CD8-positive, alpha-beta memory T cell (primary cell): Measurements from ENCODE around the gene AQP2. TPM values are rescaled to one million over a fixed set of nuclear protein-coding genes. Genes with fewer than 3 reads are reported as not detected.

Experiments
- CTCF ChIA-PET: fragments of 350-600 bp; sonication (Branson Sonifier 250); formaldehyde crosslinking; loops from one replicate; lab custom pipeline; 2021; ENCODE audit warnings: antibody characterized with exemption; lab: Charles Lee
- POLR2A ChIA-PET: fragments of 350-600 bp; sonication (Branson Sonifier 250); formaldehyde crosslinking; loops from one replicate; lab custom pipeline; 2021; ENCODE audit warnings: antibody characterized with exemption; lab: Charles Lee
- DNase-seq, 5 donors: peaks; one replicate each; pipeline versions ENCODE4 v3.0.0 to v3.0.0-alpha.2; 2020 to 2022; ENCODE audit warnings: mixed read lengths in 1 of 5
- H3K27ac ChIP-seq: one replicate; pipeline ENCODE4 v1.7.0; 2013; ENCODE audit warnings: low read depth, mild to moderate bottlenecking, low read length, moderate library complexity
- H3K27me3 ChIP-seq: 2 replicates; pipeline ENCODE4 v1.7.0; 2013; ENCODE audit warnings: low read length, mild to moderate bottlenecking; ENCODE audit not compliant: insufficient read depth, poor library complexity, severe bottlenecking
- H3K36me3 ChIP-seq: 2 replicates; pipeline ENCODE4 v1.7.0; 2013; ENCODE audit warnings: mild to moderate bottlenecking, low read length, moderate library complexity; ENCODE audit not compliant: insufficient read depth
- H3K4me1 ChIP-seq: 2 replicates; pipeline ENCODE4 v1.7.0; 2013; ENCODE audit warnings: mild to moderate bottlenecking, low read length, moderate library complexity; ENCODE audit not compliant: insufficient read depth
- H3K4me3 ChIP-seq: 2 replicates; pipeline ENCODE4 v1.7.0; 2013; ENCODE audit warnings: mild to moderate bottlenecking, low read length
- H3K9me3 ChIP-seq: 2 replicates; pipeline ENCODE4 v1.7.0; 2013; ENCODE audit warnings: mild to moderate bottlenecking, low read length
- H3K27ac Mint-ChIP-seq, 8 donors: one replicate each; pipeline ENCODE4 v1.8.0; 2020 to 2021; ENCODE audit warnings: mixed read lengths in 8 of 8, mild to moderate bottlenecking in 6 of 8, inconsistent platforms in 3 of 8, moderate library complexity in 3 of 8
- H3K27me3 Mint-ChIP-seq, 2 donors: one replicate each; pipeline ENCODE4 v1.8.0; 2020 to 2021; ENCODE audit warnings: mixed read lengths in 2 of 2, mild to moderate bottlenecking in 1 of 2, moderate library complexity in 1 of 2
- H3K36me3 Mint-ChIP-seq, 3 donors: one replicate each; pipeline ENCODE4 v1.8.0; 2020 to 2021; ENCODE audit warnings: mixed read lengths in 3 of 3, inconsistent platforms in 1 of 3, mild to moderate bottlenecking in 1 of 3
- H3K4me1 Mint-ChIP-seq, 3 donors: one replicate each; pipeline ENCODE4 v1.8.0; 2020 to 2021; ENCODE audit warnings: mixed read lengths in 3 of 3, inconsistent platforms in 1 of 3, mild to moderate bottlenecking in 1 of 3
- H3K4me3 Mint-ChIP-seq, 7 donors: one replicate each; pipeline ENCODE4 v1.8.0; 2020 to 2021; ENCODE audit warnings: mixed read lengths in 7 of 7, mild to moderate bottlenecking in 6 of 7, moderate library complexity in 4 of 7, inconsistent platforms in 2 of 7
- H3K9me3 Mint-ChIP-seq, 5 donors: one replicate each; pipeline ENCODE4 v1.8.0; 2020 to 2022; ENCODE audit warnings: mixed read lengths in 5 of 5, mild to moderate bottlenecking in 3 of 5, moderate library complexity in 2 of 5, inconsistent platforms in 1 of 5
- polyA plus RNA-seq: library from polyadenylated mRNA; unstranded; fragments of 300-500 nt; fragmentation: Illumina TruSeq; gene quantifications from one replicate; pipeline ENCODE4 v1.2.3, GENCODE V29; 2021
- total RNA-seq, 2 experiments: library from RNA; stranded (reverse); gene quantifications; one replicate each; pipeline ENCODE4 v1.2.3, GENCODE V29; 2021

AQP2 gene
- total and polyA plus RNA-seq, 3 experiments from 2014 or later, result not detected

- Mint-ChIP-seq H3K4me1 (peaks cover 0 to 11% (median 4%) of the 10 kb centered on the region in 3 donors), H3K27me3 (peaks cover 25 to 40% of the 10 kb centered on the region in 2 donors), H3K9me3 (no peaks in the 10 kb centered on the region), H3K36me3 (no peaks in the 10 kb centered on the region), H3K4me3 (peak overlapping the region; percentile 21 to 87 (median 77)), H3K27ac (no peak overlapping the region)
- H3K4me1 ChIP-seq, result peaks cover 5% of the 10 kb centered on the region
- peaks cover 25% of the 10 kb centered on the region for H3K27me3 ChIP-seq
- ChIA-PET CTCF (interaction anchor here (0.7 to 5.6 kb wide), 47 partner anchors 9 to 294 kb away, joined by 3 to 62 read pairs (median 4); partner anchors contain the start of genes GPD1 and TMBIM6), POLR2A (interaction anchor here (0.6 kb wide), 1 partner anchor 226 kb away, joined by 4 read pairs; the partner anchor contains the start of gene TMBIM6)
- peak; percentile 84 to 92 (median 88) for DNase-seq
- no peaks in the 10 kb centered on the region for H3K9me3 ChIP-seq
- peak overlapping the region; percentile 68 for H3K4me3 ChIP-seq
- no peak overlapping the region for H3K27ac ChIP-seq
- H3K36me3 ChIP-seq, result no peaks in the 10 kb centered on the region
These were observed 16.7 kb downstream of the AQP2 start for GRCh38 chr12:49967042-49967776.

GRCh38 chr12:49967777-49968250 lies 17.3 kb downstream of the AQP2 start:
- Mint-ChIP-seq H3K27ac (no peak overlapping the region), H3K4me1 (peaks cover 0 to 11% (median 4%) of the 10 kb centered on the region in 3 donors), H3K36me3 (no peaks in the 10 kb centered on the region), H3K4me3 (peak overlapping the region in 6 of 7 donors; percentile 21 to 79 (median 76)), H3K9me3 (no peaks in the 10 kb centered on the region), H3K27me3 (peaks cover 21 to 34% of the 10 kb centered on the region in 2 donors)
- peaks cover 5% of the 10 kb centered on the region for H3K4me1 ChIP-seq
- no peaks in the 10 kb centered on the region for H3K9me3 ChIP-seq
- CTCF ChIA-PET, result interaction anchor here (0.8 to 5.6 kb wide), 39 partner anchors 8 to 294 kb away, joined by 3 to 62 read pairs (median 5); partner anchors contain the start of gene GPD1
- peak overlapping the region; percentile 1 for H3K4me3 ChIP-seq
- peaks cover 25% of the 10 kb centered on the region for H3K27me3 ChIP-seq
- DNase-seq, result no peak
- H3K36me3 ChIP-seq, result no peaks in the 10 kb centered on the region
- H3K27ac ChIP-seq, result no peak overlapping the region
- POLR2A ChIA-PET, result interaction anchor here (0.6 kb wide), 1 partner anchor 226 kb away, joined by 4 read pairs; the partner anchor contains the start of gene TMBIM6

GRCh38 chr12:49968471-49968870 lies 17.9 kb downstream of the AQP2 start:
- Mint-ChIP-seq H3K4me1 (peaks cover 0 to 11% (median 4%) of the 10 kb centered on the region in 3 donors), H3K27me3 (peaks cover 14 to 28% of the 10 kb centered on the region in 2 donors), H3K36me3 (no peaks in the 10 kb centered on the region), H3K4me3 (peak overlapping the region in 2 of 7 donors; percentile 20 to 23), H3K9me3 (no peaks in the 10 kb centered on the region), H3K27ac (no peak overlapping the region)
- ChIA-PET POLR2A (no interaction called here), CTCF (interaction anchor here (0.8 to 5.6 kb wide), 14 partner anchors 7 to 101 kb away, joined by 3 to 62 read pairs (median 14); no protein-coding TSS in a partner anchor)
- no peaks in the 10 kb centered on the region for H3K9me3 ChIP-seq
- no peak overlapping the region for H3K27ac ChIP-seq
- no peak overlapping the region for H3K4me3 ChIP-seq
- peaks cover 25% of the 10 kb centered on the region for H3K27me3 ChIP-seq
- H3K36me3 ChIP-seq, result no peaks in the 10 kb centered on the region
- peaks cover 5% of the 10 kb centered on the region for H3K4me1 ChIP-seq
- no peak for DNase-seq

- POLR2A ChIA-PET, result no interaction called here
- no peak overlapping the region for H3K27ac Mint-ChIP-seq
- no peaks in the 10 kb centered on the region for H3K9me3 Mint-ChIP-seq
- no peak for DNase-seq
- H3K36me3 ChIP-seq, result no peaks in the 10 kb centered on the region
- CTCF ChIA-PET, result interaction anchor here (3.4 to 5.6 kb wide), 4 partner anchors 13 to 100 kb away, joined by 26 to 62 read pairs (median 50); no protein-coding TSS in a partner anchor
- no peaks in the 10 kb centered on the region for H3K36me3 Mint-ChIP-seq
- peaks cover 5% of the 10 kb centered on the region for H3K4me1 ChIP-seq
- H3K9me3 ChIP-seq, result no peaks in the 10 kb centered on the region
- H3K27ac ChIP-seq, result no peak overlapping the region
- peaks cover 0 to 11% (median 4%) of the 10 kb centered on the region in 3 donors for H3K4me1 Mint-ChIP-seq
- H3K4me3 Mint-ChIP-seq, result no peak overlapping the region
- no peak overlapping the region for H3K4me3 ChIP-seq
- peaks cover 22% of the 10 kb centered on the region for H3K27me3 ChIP-seq
- H3K27me3 Mint-ChIP-seq, result peaks cover 13 to 22% of the 10 kb centered on the region in 2 donors
These were observed 18.5 kb downstream of the AQP2 start for GRCh38 chr12:49969027-49969426.

- no peak for DNase-seq
- Mint-ChIP-seq H3K9me3 (no peaks in the 10 kb centered on the region), H3K27me3 (peaks cover 11 to 14% of the 10 kb centered on the region in 2 donors), H3K27ac (no peak overlapping the region), H3K4me1 (peaks cover 0 to 11% (median 4%) of the 10 kb centered on the region in 3 donors), H3K36me3 (no peaks in the 10 kb centered on the region), H3K4me3 (no peak overlapping the region)
- CTCF ChIA-PET, result interaction anchor here (3.4 to 5.6 kb wide), 3 partner anchors 86 to 99 kb away, joined by 26 to 59 read pairs (median 41); no protein-coding TSS in a partner anchor
- no peak overlapping the region for H3K4me3 ChIP-seq
- no peaks in the 10 kb centered on the region for H3K9me3 ChIP-seq
- peaks cover 5% of the 10 kb centered on the region for H3K4me1 ChIP-seq
- H3K27me3 ChIP-seq, result peaks cover 13% of the 10 kb centered on the region
- POLR2A ChIA-PET, result no interaction called here
- H3K36me3 ChIP-seq, result no peaks in the 10 kb centered on the region
- H3K27ac ChIP-seq, result no peak overlapping the region
These were observed 19.3 kb downstream of the AQP2 start for GRCh38 chr12:49969651-49970429.

- Histone ChIP-seq H3K4me3 (no peak overlapping the region), H3K4me1 (peaks cover 5% of the 10 kb centered on the region), H3K27ac (no peak overlapping the region), H3K27me3 (peaks cover 13% of the 10 kb centered on the region), H3K36me3 (no peaks in the 10 kb centered on the region), H3K9me3 (no peaks in the 10 kb centered on the region)
- Mint-ChIP-seq H3K4me1 (peaks cover 0 to 11% (median 4%) of the 10 kb centered on the region in 3 donors), H3K9me3 (no peaks in the 10 kb centered on the region), H3K27me3 (peaks cover 10% of the 10 kb centered on the region in 2 donors), H3K36me3 (no peaks in the 10 kb centered on the region), H3K4me3 (no peak overlapping the region), H3K27ac (no peak overlapping the region)
- POLR2A ChIA-PET, result no interaction called here
- DNase-seq, result no peak
- CTCF ChIA-PET, result interaction anchor here (1.1 kb wide), 1 partner anchor 25 kb away, joined by 3 read pairs; no protein-coding TSS in a partner anchor
These were observed 20.1 kb downstream of the AQP2 start for GRCh38 chr12:49970658-49971057.

- H3K4me3 ChIP-seq, result no peak overlapping the region
- Mint-ChIP-seq H3K36me3 (no peaks in the 10 kb centered on the region), H3K4me1 (peaks cover 0 to 11% (median 4%) of the 10 kb centered on the region in 3 donors), H3K4me3 (no peak overlapping the region), H3K27me3 (peaks cover 8 to 9% of the 10 kb centered on the region in 2 donors), H3K9me3 (no peaks in the 10 kb centered on the region), H3K27ac (no peak overlapping the region)
- no peaks in the 10 kb centered on the region for H3K9me3 ChIP-seq
- CTCF ChIA-PET, result interaction anchor here (1.1 kb wide), 1 partner anchor 26 kb away, joined by 3 read pairs; no protein-coding TSS in a partner anchor
- DNase-seq, result no peak
- peaks cover 5% of the 10 kb centered on the region for H3K4me1 ChIP-seq
- peaks cover 13% of the 10 kb centered on the region for H3K27me3 ChIP-seq
- no peak overlapping the region for H3K27ac ChIP-seq
- no peaks in the 10 kb centered on the region for H3K36me3 ChIP-seq
- POLR2A ChIA-PET, result interaction anchor here (0.6 to 0.7 kb wide), 2 partner anchors 25 to 91 kb away, joined by 3 to 9 read pairs; no protein-coding TSS in a partner anchor
These were observed 20.6 kb downstream of the AQP2 start for GRCh38 chr12:49971141-49971540.
